ENCODE data around the gene DHX8.

DHX8 gene

GRCh38 chr17:43542859-43543258, 59.1 kb downstream of the DHX8 start:
- H3K4me3 ChIP-seq (ENCODE audit: low read length) = no peak overlapping the region
- no peak for DNase-seq (ENCODE audit: low read depth, low spot score)

GRCh38 chr17:43543300-43543699, 59.5 kb downstream of the DHX8 start:
- DNase-seq (ENCODE audit: low read depth, low spot score) = no peak
- H3K4me3 ChIP-seq (ENCODE audit: low read length) = no peak overlapping the region

DNA sequence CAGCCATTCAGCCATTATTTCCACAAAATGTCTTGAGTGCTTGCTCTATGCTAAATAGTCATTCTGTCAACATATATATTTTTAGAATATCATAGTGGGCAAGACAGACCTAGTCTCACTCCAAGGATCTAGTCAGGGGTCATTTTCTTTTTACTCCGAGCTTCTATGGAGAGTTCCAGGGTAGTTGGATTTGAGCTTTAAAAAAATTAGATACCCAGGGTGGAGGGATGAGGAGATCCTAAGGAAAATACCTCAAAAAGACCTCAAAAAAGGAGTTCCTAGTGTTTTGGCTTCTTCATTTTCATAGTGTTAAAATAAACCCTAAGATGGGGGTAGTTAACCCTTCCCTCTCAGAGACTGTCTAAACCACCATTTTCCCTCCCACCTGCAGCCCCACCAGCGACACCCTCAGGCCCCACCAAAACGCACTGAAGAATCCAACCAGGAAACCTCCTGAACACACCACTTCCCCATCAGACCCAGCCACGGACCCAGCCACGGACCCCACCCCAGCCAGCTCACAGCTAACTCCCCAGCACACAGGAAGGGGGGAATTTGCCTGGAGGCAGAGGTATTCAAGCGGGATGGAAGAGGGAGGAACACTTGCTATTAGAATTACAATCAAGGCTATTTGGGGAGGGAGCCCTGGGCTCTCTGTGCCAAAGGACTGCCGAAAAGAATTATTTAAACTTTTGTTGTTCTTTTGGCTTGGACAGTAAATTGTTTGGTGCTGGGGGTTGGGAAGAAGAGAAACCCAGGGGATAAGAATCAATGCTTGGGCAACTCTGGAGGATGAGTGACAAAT, 60.2 kb downstream of the DHX8 start:
- no peak overlapping the region for H3K4me3 ChIP-seq (ENCODE audit: low read length)
- no peak for DNase-seq (ENCODE audit: low read depth, low spot score)

GRCh38 chr17:43545383-43545632, 61.5 kb downstream of the DHX8 start:
- no peak for DNase-seq (ENCODE audit: low read depth, low spot score)
- H3K4me3 ChIP-seq (ENCODE audit: low read length) = no peak overlapping the region

DNA sequence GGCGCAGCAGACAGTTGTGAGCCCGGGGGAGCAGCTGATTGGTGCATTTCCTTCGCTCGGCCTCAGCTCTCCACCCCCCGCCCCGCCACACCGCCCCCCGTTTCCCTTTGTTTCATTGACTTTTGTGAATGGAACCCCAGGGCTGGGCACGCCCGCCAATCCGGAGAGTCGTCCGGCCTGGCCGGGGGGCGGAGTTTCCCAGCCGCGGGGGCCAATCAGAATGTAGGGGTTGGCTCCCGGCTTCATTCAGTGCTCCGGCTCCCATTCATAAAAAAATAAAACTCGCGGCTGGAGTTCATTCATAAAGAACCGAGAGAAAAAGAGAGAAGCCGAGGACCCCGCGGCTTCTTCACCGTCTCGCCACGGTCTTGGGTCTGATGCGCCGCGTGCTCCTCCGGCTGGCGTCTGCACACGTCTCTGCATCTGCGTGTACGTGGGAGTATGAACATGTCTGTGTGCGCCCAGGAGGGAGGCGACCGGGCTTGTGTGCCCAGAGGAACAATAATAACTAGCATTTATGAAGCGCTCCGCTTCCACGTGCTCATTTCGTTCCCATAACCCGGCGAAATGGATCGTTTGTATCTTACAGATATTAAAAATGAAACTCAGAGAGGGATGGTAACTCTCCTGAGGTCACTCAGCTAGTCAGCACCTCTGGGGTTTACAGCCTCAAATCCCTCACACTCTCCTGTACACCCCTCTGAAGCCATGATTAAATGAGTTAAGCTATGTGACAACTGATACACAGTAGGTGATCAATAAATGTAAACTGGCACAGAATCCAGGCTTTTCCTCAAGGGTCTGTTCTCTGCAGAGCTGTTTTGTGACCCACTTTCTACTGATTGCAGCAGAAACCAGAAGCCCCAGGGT, 62.8 kb downstream of the DHX8 start, which contains the start of gene ETV4:
Gene ETV4 (minus strand): TSS at position 22 of the 870 bp plus-strand sequence. CDS start 723 bp downstream, outside the sequence.
- DNase-seq (ENCODE audit: low read depth, low spot score) = peak; percentile 79
- H3K4me3 ChIP-seq (ENCODE audit: low read length) = peak within 1 kb of the TSS; percentile 40

GRCh38 chr17:43547189-43547550, 63.4 kb downstream of the DHX8 start:
- no peak overlapping the region for H3K4me3 ChIP-seq (ENCODE audit: low read length)
- no peak for DNase-seq (ENCODE audit: low read depth, low spot score)

GRCh38 chr17:43547659-43548256, 64.0 kb downstream of the DHX8 start:
- H3K4me3 ChIP-seq (ENCODE audit: low read length) = no peak overlapping the region
- no peak for DNase-seq (ENCODE audit: low read depth, low spot score)

- H3K4me3 ChIP-seq (ENCODE audit: low read length) = no peak overlapping the region
- DNase-seq (ENCODE audit: low read depth, low spot score) = no peak
These were observed 65.1 kb downstream of the DHX8 start for GRCh38 chr17:43548689-43549379.

GRCh38 chr17:43549496-43549895, 65.7 kb downstream of the DHX8 start:
- H3K4me3 ChIP-seq (ENCODE audit: low read length) = no peak overlapping the region
- DNase-seq (ENCODE audit: low read depth, low spot score) = no peak

- no peak for DNase-seq (ENCODE audit: low read depth, low spot score)
- no peak overlapping the region for H3K4me3 ChIP-seq (ENCODE audit: low read length)
These were observed 67.0 kb downstream of the DHX8 start for GRCh38 chr17:43550754-43551153.

DNA sequence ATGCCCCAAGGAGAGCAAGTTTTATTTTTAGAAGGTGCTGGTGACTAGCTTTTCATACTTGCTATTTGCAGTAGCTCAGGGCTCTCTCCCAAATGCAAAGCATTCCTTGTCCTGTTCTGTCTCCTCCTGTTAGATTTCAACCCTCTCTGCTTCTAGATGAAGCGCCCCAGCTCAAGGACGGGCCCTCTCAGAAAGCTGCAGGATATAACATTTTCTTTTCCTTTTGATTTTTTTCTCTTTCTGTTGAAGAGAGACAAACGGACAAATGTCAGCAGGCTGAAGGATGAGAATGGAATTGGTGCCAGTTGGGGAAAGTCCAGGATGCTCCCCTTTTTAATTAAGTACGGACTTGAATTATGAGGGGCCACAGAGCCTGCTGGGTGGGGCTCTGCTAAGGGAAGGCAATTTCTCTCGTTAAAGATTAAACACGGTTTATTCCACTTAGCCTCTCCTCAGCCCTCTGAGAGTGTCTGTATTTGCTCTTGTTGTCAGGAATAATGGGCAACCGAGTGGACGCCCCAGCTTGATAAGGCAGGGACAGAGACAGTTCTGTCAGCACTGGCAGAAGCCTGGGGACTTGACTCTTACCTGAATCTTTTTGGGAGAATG, 68.6 kb downstream of the DHX8 start:
- no peak for DNase-seq (ENCODE audit: low read depth, low spot score)
- no peak overlapping the region for H3K4me3 ChIP-seq (ENCODE audit: low read length)

- no peak for DNase-seq (ENCODE audit: low read depth, low spot score)
- no peak overlapping the region for H3K4me3 ChIP-seq (ENCODE audit: low read length)
These were observed 69.8 kb downstream of the DHX8 start for GRCh38 chr17:43553573-43553972.

DNA sequence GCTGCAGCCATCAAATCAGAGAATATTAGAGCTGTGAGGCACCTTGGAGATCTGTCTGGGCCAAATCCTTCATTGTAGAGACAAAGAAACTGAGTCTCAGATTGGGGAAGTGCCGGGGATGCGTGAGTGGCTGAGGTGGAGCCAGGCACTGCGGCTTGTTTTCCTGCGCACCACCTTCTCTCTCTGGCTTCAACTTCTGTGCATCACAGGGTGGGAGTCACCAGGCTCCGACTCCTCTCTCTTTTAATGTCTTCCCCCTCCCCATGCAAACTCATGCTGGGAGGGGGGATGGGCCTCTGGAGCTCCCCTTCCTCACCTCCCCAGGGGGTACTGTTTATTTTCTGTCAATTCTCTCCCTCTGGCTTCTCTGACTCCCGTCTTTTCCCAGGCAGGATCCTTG, 71.1 kb downstream of the DHX8 start:
- DNase-seq (ENCODE audit: low read depth, low spot score) = no peak
- H3K4me3 ChIP-seq (ENCODE audit: low read length) = no peak overlapping the region

DNA sequence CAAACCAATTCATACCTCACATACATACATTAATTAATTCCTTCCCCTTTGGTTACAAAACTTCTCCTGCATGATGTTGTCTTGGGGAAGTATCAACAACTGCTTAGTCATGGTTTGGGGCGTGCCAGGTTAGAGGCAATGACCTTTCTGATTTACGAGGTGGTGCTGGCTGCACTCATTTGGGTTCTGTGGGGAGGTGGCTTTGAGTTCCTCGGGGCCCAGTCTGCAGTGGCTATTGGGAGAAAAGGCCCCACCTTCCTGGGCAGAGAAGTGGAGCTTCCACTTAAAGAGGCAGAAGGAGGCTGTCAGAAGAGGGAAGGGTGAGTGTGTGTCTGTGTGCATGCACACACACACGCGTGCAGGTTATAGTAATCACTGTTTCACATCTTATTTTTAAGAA, 72.5 kb downstream of the DHX8 start:
- DNase-seq (ENCODE audit: low read depth, low spot score) = no peak

GRCh38 chr17:43558805-43559160, 75.0 kb downstream of the DHX8 start:
- no peak overlapping the region for H3K4me3 ChIP-seq (ENCODE audit: low read length)
- no peak for DNase-seq (ENCODE audit: low read depth, low spot score)

More for the DNA sequence above, 72.5 kb downstream of the DHX8 start:
- no peak overlapping the region for H3K4me3 ChIP-seq (ENCODE audit: low read length)

GRCh38 chr17:43559161-43559816, 75.5 kb downstream of the DHX8 start:
- H3K4me3 ChIP-seq (ENCODE audit: low read length) = no peak overlapping the region
- DNase-seq (ENCODE audit: low read depth, low spot score) = no peak

DNA sequence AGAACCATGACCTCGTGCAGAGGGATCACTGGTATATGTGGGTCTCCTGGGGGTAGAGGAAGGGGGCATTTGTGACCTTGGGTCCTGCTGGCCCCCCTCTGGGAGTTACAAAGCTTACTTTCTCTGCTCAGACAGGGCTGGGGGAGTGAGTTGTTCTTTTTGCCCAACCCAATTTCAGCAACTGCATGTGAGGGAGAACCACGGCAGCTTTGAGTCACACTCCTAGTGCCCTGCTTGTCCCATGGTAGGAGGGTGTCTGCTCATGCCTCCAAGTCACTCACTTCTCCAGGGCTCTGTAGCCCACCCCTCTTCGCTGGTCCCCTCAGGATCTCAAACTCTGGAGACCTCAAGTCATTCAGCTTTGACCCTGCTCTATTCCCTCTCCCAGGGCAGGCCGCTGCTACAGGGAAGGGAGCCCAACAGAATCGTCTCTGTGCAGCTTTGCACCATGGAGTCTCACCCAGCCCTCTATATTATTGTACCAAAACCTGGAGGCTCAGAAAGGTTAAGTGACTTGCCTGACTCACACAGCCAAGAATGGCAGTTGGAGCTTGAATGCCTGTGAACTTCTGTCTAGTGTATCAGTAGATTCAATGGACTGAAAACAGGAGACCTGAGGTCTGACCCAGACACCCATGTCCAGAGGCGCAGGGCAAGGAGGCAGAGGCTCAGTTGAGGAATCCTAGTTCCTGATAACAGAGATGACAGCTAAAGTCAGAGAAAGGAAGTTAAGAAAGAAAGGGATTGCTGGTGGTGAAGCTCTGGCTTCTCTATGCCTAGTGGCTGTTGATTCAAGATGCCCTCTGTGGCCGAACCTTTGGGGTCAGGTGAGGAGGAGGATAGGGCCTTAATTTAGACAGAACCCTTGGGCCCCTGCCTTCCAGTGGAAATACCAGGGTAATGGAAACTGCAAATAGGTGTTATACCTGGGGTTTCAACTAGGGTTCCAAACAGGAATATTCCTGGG, 77.0 kb downstream of the DHX8 start:
- DNase-seq (ENCODE audit: low read depth, low spot score) = no peak
- no peak overlapping the region for H3K4me3 ChIP-seq (ENCODE audit: low read length)

All from Jurkat, Clone E6-1 (cell line).